HEK293T (cell line): ENCODE measurements around the gene OR5B2.

Experiments used
- BHLHE40 ChIP-seq: fragments of 450-650 bp; IDR thresholded peaks from 2 replicates; pipeline ENCODE4 v1.6.1; 2016; ENCODE audit warnings: mild to moderate bottlenecking, moderate library complexity, borderline replicate concordance
- ELF4 ChIP-seq: fragments of 450-650 bp; IDR thresholded peaks from 2 replicates; pipeline ENCODE4 v1.6.1; 2017; ENCODE audit warnings: antibody characterized with exemption
- FOXA1 ChIP-seq: fragments of 450-650 bp; IDR thresholded peaks from 2 replicates; pipeline ENCODE4 v1.6.1; 2016; ENCODE audit warnings: mild to moderate bottlenecking
- NFRKB ChIP-seq: fragments of 450-650 bp; IDR thresholded peaks from 2 replicates; pipeline ENCODE4 v1.6.1; 2016; ENCODE audit warnings: mild to moderate bottlenecking, moderate library complexity
- SP1 ChIP-seq: fragments of 450-650 bp; IDR thresholded peaks from 2 replicates; pipeline ENCODE4 v1.6.1; 2017

DNA sequence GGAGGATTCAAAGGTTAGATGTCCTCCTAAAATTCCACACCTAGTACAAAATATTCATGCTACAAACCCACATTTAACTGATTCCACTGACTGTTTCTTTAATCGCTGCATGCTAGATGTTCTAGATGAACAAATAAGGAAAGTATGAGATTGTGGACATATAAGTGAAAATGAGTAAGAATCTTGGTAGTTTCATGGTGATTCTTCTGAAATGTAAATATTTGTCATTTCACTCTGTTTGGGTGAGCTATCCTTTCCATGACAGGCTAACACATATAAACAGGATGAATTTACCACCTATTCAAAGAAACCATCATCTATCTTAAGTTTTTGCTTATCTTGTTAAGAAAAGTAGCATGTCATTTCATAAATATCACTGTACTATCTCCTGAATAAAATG lies 36.0 kb downstream of the OR5B2 start:
- TF ChIP-seq FOXA1 (no peak), ELF4 (no peak), BHLHE40 (no peak), NFRKB (no peak), SP1 (no peak)
